Measurements from ENCODE around the gene TSFM. TPM values are rescaled to one million over a fixed set of nuclear protein-coding genes. Genes with fewer than 3 reads are reported as not detected.

TSFM gene
- total and polyA plus RNA-seq, 9 of the 15 experiments (the other 6 are each of a cell fraction or from before 2014, with no cell fraction given), result 44.6 to 198 (median 60.2) TPM

DNA sequence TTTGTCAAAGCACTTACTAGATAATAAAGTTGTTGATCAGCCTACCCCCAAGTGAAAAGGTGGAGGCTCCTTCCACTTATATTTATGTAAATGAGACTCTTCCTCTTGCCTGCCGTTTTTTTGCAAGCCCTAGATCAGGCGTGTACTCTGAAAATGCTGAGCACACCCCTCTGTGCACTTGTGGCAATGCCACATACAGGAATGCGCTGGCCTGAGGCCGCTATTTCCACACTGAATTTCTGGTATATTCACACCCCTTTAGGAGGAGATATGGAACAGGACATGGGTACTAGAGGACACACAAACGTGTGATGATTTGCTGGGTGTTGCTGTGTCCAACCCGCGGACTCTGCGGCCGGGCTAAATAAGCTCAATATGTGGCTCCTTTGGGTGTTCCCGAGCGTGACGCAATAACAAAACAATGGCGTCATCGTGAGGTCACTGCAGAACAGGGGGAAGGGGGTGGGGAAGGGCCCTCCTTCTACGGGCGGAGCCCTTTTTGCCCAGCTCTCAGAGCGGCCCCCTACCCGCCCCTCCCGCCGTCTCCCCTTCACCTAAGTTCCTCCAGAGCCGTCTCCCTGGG is 38.3 kb upstream of the TSFM start:
- H3K36me3 ChIP-seq (ENCODE audit: control insufficient read depth, insufficient read depth, low read length), result peaks cover 34% of the 10 kb centered on the region
- no peaks in the 10 kb centered on the region for H3K9me1 ChIP-seq (ENCODE audit: control insufficient read depth, insufficient read depth, low read length)
- POLR2A ChIA-PET, result interaction anchor here (0.6 to 2.5 kb wide), 15 partner anchors 9 to 229 kb away, joined by 3 to 15 read pairs (median 4); partner anchors contain the start of genes CYP27B1, DDIT3, EEF1AKMT3 and METTL1
- H2AFZ ChIP-seq (ENCODE audit: low read depth, low read length), result peak overlapping the region; percentile 90
- in situ Hi-C loops (cut with MboI) (loop anchor here (10.0 kb wide), 1 partner anchor 429 kb away; no protein-coding TSS in a partner anchor), intact Hi-C loops (cut with micrococcal nuclease) (no loop called here)
- H3K27ac ChIP-seq (ENCODE audit: extremely low read depth, low read depth, low read length), result peak overlapping the region; percentile 84
- DNase-seq (ENCODE audit: extremely low read depth in 1 of 4, low spot score in 3 of 4), result peak; percentile 83 to 88 (median 88)
- no peaks in the 10 kb centered on the region for H4K20me1 ChIP-seq (replicated peaks; ENCODE audit: control insufficient read depth, insufficient read depth, low read length)
- CTCF ChIA-PET (ENCODE audit: low intra/inter-chr PET ratio), result no interaction called here
- H3K9ac ChIP-seq (ENCODE audit: insufficient read depth in 1 of 2, low read depth in 2 of 2, low read length in 2 of 2), result peak overlapping the region; percentile 88 to 95
- no peaks in the 10 kb centered on the region for H3K9me3 ChIP-seq (replicated peaks; ENCODE audit: control insufficient read depth, insufficient read depth, low read depth, low read length)
- BruUV-seq (replicated peaks), result no TSS peak
- FAIRE-seq, result no peak
- peaks cover 7 to 13% of the 10 kb centered on the region in 2 experiments; a peak in 3 of 5 replicates for H3K4me1 ChIP-seq (replicated peaks in 1 of 2; ENCODE audit: control insufficient read depth in 2 of 2, insufficient read depth in 2 of 2, low read length in 2 of 2)
- H3K4me3 ChIP-seq, result peak overlapping the region; percentile 59
- WGBS (ENCODE audit: insufficient coverage, low coverage, missing lambda C conversion rate), result 26% methylated on average over 21 of the region's 21 CpGs
- peak overlapping the region; percentile 88 for H3K4me2 ChIP-seq (ENCODE audit: insufficient read depth, low read length)
- peak; percentile 57 for ATAC-seq
- peaks cover 13% of the 10 kb centered on the region for H3K79me2 ChIP-seq (ENCODE audit: control insufficient read depth, insufficient read depth, low read length)
- H3K27me3 ChIP-seq (ENCODE audit: control insufficient read depth in 2 of 2, insufficient read depth in 2 of 2, low read length in 2 of 2), result peaks cover 0 to 10% of the 10 kb centered on the region in 2 experiments; a peak in 2 of 5 replicates
- no peak for TF ChIP-seq ERF (CRISPR knock-in tag; IDR thresholded peaks at IDR 0.05)
- TF ChIP-seq, protein P1, sequence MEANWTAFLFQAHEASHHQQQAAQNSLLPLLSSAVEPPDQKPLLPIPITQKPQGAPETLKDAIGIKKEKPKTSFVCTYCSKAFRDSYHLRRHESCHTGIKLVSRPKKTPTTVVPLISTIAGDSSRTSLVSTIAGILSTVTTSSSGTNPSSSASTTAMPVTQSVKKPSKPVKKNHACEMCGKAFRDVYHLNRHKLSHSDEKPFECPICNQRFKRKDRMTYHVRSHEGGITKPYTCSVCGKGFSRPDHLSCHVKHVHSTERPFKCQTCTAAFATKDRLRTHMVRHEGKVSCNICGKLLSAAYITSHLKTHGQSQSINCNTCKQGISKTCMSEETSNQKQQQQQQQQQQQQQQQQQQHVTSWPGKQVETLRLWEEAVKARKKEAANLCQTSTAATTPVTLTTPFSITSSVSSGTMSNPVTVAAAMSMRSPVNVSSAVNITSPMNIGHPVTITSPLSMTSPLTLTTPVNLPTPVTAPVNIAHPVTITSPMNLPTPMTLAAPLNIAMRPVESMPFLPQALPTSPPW (CRISPR knock-in tag; IDR thresholded peaks at IDR 0.05), result peak; percentile 85
- TF ChIP-seq FOXA1 (IDR thresholded peaks at IDR 0.05; ENCODE audit: borderline replicate concordance), result no peak
- no peak for TF ChIP-seq GABPB2 (CRISPR knock-in tag; conservative IDR thresholded peaks at IDR 0.05)
- TF ChIP-seq, protein P2, sequence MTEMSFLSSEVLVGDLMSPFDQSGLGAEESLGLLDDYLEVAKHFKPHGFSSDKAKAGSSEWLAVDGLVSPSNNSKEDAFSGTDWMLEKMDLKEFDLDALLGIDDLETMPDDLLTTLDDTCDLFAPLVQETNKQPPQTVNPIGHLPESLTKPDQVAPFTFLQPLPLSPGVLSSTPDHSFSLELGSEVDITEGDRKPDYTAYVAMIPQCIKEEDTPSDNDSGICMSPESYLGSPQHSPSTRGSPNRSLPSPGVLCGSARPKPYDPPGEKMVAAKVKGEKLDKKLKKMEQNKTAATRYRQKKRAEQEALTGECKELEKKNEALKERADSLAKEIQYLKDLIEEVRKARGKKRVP (CRISPR knock-in tag; IDR thresholded peaks at IDR 0.05), result peak; percentile 57; the same call in 1 of the 2 replicates
- no peak for TF ChIP-seq ZNF282 (CRISPR knock-in tag; IDR thresholded peaks at IDR 0.05)
- TF ChIP-seq ZNF57 (CRISPR knock-in tag; IDR thresholded peaks at IDR 0.05), result no peak
- TF ChIP-seq NR2C2 (CRISPR knock-in tag; IDR thresholded peaks at IDR 0.05), result peak; percentile 74
- 0 out of 2 replicates have a peak, but pooled peaks have one; percentile 46 for TF ChIP-seq NR2C2 (tag; IDR thresholded peaks at IDR 0.05)
- peak; percentile 95 for TF ChIP-seq CREM (IDR thresholded peaks at IDR 0.05; ENCODE audit: low read depth)
- TF ChIP-seq MAFF (IDR thresholded peaks at IDR 0.05; ENCODE audit: low read length), result no peak
- TF ChIP-seq, protein P3, sequence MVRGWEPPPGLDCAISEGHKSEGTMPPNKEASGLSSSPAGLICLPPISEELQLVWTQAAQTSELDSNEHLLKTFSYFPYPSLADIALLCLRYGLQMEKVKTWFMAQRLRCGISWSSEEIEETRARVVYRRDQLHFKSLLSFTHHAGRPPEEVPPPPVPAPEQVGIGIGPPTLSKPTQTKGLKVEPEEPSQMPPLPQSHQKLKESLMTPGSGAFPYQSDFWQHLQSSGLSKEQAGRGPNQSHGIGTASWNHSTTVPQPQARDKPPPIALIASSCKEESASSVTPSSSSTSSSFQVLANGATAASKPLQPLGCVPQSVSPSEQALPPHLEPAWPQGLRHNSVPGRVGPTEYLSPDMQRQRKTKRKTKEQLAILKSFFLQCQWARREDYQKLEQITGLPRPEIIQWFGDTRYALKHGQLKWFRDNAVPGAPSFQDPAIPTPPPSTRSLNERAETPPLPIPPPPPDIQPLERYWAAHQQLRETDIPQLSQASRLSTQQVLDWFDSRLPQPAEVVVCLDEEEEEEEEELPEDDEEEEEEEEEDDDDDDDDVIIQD (CRISPR knock-in tag; IDR thresholded peaks at IDR 0.05), result no peak
- TF ChIP-seq, protein P4, sequence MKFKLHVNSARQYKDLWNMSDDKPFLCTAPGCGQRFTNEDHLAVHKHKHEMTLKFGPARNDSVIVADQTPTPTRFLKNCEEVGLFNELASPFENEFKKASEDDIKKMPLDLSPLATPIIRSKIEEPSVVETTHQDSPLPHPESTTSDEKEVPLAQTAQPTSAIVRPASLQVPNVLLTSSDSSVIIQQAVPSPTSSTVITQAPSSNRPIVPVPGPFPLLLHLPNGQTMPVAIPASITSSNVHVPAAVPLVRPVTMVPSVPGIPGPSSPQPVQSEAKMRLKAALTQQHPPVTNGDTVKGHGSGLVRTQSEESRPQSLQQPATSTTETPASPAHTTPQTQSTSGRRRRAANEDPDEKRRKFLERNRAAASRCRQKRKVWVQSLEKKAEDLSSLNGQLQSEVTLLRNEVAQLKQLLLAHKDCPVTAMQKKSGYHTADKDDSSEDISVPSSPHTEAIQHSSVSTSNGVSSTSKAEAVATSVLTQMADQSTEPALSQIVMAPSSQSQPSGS (CRISPR knock-in tag; IDR thresholded peaks at IDR 0.05), result peak; percentile 90; the same call in 1 of the 2 replicates
- TF ChIP-seq, protein P5, sequence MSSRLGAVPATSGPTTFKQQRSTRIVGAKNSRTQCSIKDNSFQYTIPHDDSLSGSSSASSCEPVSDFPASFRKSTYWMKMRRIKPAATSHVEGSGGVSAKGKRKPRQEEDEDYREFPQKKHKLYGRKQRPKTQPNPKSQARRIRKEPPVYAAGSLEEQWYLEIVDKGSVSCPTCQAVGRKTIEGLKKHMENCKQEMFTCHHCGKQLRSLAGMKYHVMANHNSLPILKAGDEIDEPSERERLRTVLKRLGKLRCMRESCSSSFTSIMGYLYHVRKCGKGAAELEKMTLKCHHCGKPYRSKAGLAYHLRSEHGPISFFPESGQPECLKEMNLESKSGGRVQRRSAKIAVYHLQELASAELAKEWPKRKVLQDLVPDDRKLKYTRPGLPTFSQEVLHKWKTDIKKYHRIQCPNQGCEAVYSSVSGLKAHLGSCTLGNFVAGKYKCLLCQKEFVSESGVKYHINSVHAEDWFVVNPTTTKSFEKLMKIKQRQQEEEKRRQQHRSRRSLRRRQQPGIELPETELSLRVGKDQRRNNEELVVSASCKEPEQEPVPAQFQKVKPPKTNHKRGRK (tag; IDR thresholded peaks at IDR 0.05), result no peak
- TF ChIP-seq SMARCE1 (IDR thresholded peaks at IDR 0.05), result no peak
- TF ChIP-seq TEAD2 (tag; IDR thresholded peaks at IDR 0.05), result no peak

All from K562 (cell line).